DND-41 (cell line): ENCODE data around the gene RNF149.
"Not testable (repeated sequence)": the region's sequence is repeated elsewhere in the genome, so short reads cannot be mapped to it uniquely, and the experiment has no call there.

Experiments used
- ATAC-seq: fragments of 200-7000 bp; cut with Tn5 transposase; 3 replicates; pipeline ENCODE4 v1.9.1; 2021; ENCODE audit warnings: low read depth; ENCODE audit not compliant: insufficient read depth
- DNase-seq: peaks from one replicate; pipeline ENCODE4 v3.0.0-alpha.2; 2020
- H2AFZ ChIP-seq: 2 replicates; pipeline ENCODE4 v1.6.0; 2012; ENCODE audit warnings: low read depth, low read length
- H3K27ac ChIP-seq: 2 replicates; pipeline ENCODE4 v1.5.1; 2012; ENCODE audit warnings: low read length, inconsistent platforms
- H3K27me3 ChIP-seq: fragments of 200-600 bp; sonication (generic); 2 replicates; pipeline ENCODE4 v1.6.0; 2012; ENCODE audit warnings: low read length, mild to moderate bottlenecking, inconsistent platforms; ENCODE audit not compliant: insufficient read depth, poor library complexity
- H3K36me3 ChIP-seq: 2 replicates; pipeline ENCODE4 v1.5.1; 2012; ENCODE audit warnings: low read length, inconsistent platforms; ENCODE audit not compliant: insufficient read depth
- H3K4me1 ChIP-seq: 2 replicates; pipeline ENCODE4 v1.5.1; 2012; ENCODE audit warnings: mild to moderate bottlenecking, low read length; ENCODE audit not compliant: insufficient read depth
- H3K4me2 ChIP-seq: 2 replicates; pipeline ENCODE4 v1.6.0; 2012; ENCODE audit warnings: mild to moderate bottlenecking, moderate library complexity, low read length, inconsistent platforms; ENCODE audit not compliant: insufficient read depth
- H3K4me3 ChIP-seq, 2 experiments: fragments of 200-600 bp in 1 of 2; shearing (Covaris generic) in 1 of 2; 2 replicates each; pipeline ENCODE4 v1.5.1; 2012 to 2016; ENCODE audit warnings: inconsistent platforms in 2 of 2, low read length in 2 of 2, mild to moderate bottlenecking in 2 of 2, low read depth in 1 of 2, moderate library complexity in 1 of 2
- H3K79me2 ChIP-seq: 2 replicates; pipeline ENCODE4 v1.6.0; 2012; ENCODE audit warnings: low read length, inconsistent platforms; ENCODE audit not compliant: insufficient read depth
- H3K9ac ChIP-seq: 2 replicates; pipeline ENCODE4 v1.6.0; 2012; ENCODE audit warnings: low read depth, mild to moderate bottlenecking, inconsistent platforms, low read length, moderate library complexity
- H3K9me3 ChIP-seq: 2 replicates; pipeline ENCODE4 v1.5.1; 2012; ENCODE audit warnings: low read length, moderate library complexity, mild to moderate bottlenecking, inconsistent platforms; ENCODE audit not compliant: insufficient read depth, severe bottlenecking
- H4K20me1 ChIP-seq: 2 replicates; pipeline ENCODE4 v1.6.0; 2012; ENCODE audit warnings: low read length; ENCODE audit not compliant: insufficient read depth
- CTCF ChIP-seq: IDR thresholded peaks from 2 replicates; pipeline ENCODE4 v1.5.1; 2012; ENCODE audit warnings: borderline replicate concordance, low read length, moderate library complexity, mild to moderate bottlenecking; ENCODE audit not compliant: poor library complexity, severe bottlenecking; ENCODE audit errors: extremely low read depth
- EZH2 ChIP-seq: IDR thresholded peaks from 3 replicates; pipeline ENCODE4 v1.6.1; 2012; ENCODE audit warnings: borderline replicate concordance, low read depth, mild to moderate bottlenecking, moderate library complexity, low read length, inconsistent platforms; ENCODE audit not compliant: severe bottlenecking

Gene RNF149

DNA sequence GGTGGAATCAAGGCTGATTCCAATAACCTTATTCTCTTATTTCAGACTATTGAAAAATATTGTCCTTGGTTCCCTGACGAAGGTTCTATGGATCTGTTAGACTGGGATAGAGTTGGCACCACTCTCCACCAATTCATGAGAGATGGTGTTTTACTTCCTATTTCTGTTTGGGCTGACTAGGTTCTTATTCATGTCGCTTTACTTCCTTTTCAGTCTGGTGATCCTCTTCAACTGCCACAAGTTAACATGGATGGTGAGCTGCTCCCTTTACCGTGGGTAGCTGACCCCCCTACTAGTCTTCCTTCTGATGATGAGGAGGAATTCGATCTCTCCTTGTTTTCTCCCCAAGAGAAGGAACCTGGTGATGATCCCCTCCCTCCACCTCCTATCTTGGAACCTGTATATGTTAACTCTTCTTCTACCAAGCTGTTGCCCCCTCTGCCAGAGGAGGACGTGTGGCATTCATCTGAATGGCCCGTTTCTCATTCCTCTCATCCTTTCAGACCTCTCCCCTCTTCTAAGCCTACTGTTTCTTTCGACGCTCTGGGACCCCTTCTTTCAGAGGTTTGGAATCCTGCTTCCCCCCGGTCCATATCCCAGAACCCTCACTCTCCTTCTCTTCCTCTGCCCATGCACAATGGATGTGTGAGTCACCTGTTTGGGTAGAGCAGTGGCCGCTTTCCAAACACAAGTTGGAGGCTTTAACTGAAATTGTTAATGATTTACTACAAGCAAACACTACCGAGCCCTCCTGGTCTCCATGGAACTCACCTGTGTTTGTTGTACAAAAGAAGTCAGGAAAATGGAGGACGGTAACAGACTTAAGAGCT is 69.4 kb downstream of the RNF149 start:
- no peak overlapping the region for H3K9ac ChIP-seq
- no peaks in the 10 kb centered on the region for H3K9me3 ChIP-seq
- H3K27me3 ChIP-seq, result no peaks in the 10 kb centered on the region
- no peak overlapping the region for H3K4me2 ChIP-seq
- TF ChIP-seq EZH2, result no peak
- H3K36me3 ChIP-seq, result no peaks in the 10 kb centered on the region
- no peak overlapping the region for H3K4me3 ChIP-seq
- no peak overlapping the region for H3K27ac ChIP-seq
- H2AFZ ChIP-seq, result no peak overlapping the region
- H3K79me2 ChIP-seq, result no peaks in the 10 kb centered on the region
- DNase-seq, result no peak
- no peaks in the 10 kb centered on the region for H3K4me1 ChIP-seq
- ATAC-seq, result no peak
- no peaks in the 10 kb centered on the region for H4K20me1 ChIP-seq

DNA sequence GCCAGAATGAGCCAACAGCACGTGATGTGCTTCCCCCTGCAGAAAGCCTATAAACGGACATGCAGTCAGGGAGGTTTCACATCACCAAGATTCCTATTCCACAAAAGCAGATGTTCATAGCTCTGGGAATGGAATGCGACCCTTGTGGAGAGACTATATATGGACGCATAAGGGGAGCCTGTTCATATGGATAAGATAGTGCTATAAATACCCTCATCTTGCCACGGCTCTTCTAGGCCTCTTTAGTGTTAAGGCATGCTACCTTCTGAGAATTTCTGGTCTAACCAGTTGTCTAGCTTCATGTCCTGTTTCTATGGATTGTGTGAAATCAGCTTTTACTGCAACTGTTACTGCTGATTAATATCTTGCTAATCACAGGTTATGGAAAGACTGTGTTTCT is 70.6 kb downstream of the RNF149 start:
- not testable (repeated sequence) for H2AFZ ChIP-seq, ATAC-seq, H3K9ac ChIP-seq, H3K9me3 ChIP-seq, H3K36me3 ChIP-seq, DNase-seq, H3K4me2 ChIP-seq, H3K79me2 ChIP-seq, H3K27me3 ChIP-seq, H4K20me1 ChIP-seq, H3K4me3 ChIP-seq, H3K27ac ChIP-seq, H3K4me1 ChIP-seq

DNA sequence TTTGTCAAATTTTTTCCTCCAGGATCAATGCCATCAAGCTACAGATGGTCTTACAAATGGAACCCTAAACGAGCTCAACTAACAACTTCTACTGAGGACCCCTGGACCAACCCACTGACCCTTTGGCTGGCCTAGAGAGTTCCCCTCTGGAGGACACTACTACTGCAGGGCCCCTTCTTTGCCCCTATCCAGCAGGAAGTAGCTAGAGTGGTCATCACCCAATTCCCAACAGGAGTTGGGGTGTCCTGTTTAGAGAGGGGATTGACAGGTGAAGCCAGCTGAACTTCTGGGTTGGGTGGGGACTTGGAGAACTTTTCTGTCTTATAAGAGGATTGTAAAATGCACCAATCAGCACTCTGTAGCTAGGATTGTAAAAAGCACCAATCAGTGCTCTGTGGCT is 72.5 kb downstream of the RNF149 start:
- not testable (repeated sequence) for H3K4me1 ChIP-seq, H3K27me3 ChIP-seq, H2AFZ ChIP-seq, ATAC-seq, H3K36me3 ChIP-seq, H3K4me2 ChIP-seq, DNase-seq, H3K9me3 ChIP-seq, H3K27ac ChIP-seq, H3K79me2 ChIP-seq, H4K20me1 ChIP-seq, H3K9ac ChIP-seq, H3K4me3 ChIP-seq

DNA sequence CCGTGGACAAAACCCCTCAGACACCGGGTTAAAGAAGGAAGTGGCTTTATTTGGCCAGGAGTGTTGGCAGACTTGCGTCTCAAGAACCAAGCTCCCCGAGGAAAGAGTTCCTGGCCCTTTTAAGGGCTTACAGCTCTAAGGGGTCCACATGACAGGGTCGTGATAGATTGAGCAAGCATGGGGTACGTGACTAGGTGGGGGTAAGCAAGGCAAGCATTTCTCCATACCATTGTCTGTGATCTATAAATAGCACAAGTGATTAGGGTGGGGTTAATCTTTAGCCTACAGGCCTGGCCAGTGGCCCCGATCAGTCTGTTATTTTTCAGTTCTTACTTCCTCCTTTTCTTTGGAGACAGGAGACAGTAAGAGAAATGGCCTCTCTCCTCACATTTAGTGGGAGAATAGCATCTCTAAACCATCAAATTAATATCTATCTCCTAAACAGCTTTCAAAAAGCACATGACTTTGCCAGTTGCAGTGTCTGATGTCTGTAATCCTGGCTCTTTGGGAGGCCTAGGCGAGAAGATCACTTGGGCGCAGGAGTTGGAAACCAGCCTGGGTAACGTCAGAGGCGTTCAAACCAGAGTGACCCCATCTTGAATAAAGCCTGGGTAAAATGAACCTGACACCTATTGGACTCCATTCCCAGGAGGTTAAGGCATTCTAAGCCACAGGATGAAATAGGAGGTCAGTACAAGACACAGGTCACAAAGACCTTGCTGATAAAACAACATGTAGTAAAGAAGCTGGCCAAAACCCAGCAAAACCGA is 74.1 kb downstream of the RNF149 start:
- H3K36me3 ChIP-seq, result no peaks in the 10 kb centered on the region
- no peak overlapping the region for H2AFZ ChIP-seq
- no peaks in the 10 kb centered on the region for H4K20me1 ChIP-seq
- H3K4me1 ChIP-seq, result peaks cover 7% of the 10 kb centered on the region; the same call in 1 of the 2 replicates
- DNase-seq (no peak), ATAC-seq (no peak)
- no peak for TF ChIP-seq EZH2
- no peak for TF ChIP-seq CTCF
- H3K9me3 ChIP-seq, result no peaks in the 10 kb centered on the region
- H3K27ac ChIP-seq, result no peak overlapping the region
- H3K79me2 ChIP-seq, result no peaks in the 10 kb centered on the region
- H3K27me3 ChIP-seq, result no peaks in the 10 kb centered on the region
- no peak overlapping the region for H3K4me3 ChIP-seq
- H3K4me2 ChIP-seq, result no peak overlapping the region
- H3K9ac ChIP-seq, result no peak overlapping the region

DNA sequence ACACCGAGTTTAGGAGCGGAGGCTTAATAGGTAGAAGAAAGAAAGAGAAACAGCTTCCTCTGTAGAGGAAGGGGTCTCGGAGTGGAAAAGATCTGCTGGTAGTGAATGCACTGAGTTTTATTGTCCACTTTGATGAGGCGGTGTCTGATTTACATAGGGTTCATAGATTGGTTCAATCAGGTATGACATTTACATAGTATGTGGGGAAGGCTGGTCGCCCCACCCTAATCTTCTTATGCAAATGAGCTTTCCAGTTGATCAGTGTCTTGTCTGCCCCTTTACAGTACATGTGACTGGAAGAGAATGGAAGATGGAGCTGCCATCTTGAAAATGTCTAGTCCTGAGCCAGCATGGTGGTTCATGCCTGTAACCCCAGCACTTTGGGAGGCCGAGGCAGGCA is 75.7 kb downstream of the RNF149 start:
- Histone ChIP-seq H3K9ac (no peak overlapping the region), H2AFZ (peak overlapping the region; percentile 36; the same call in 1 of the 2 replicates), H3K27me3 (no peaks in the 10 kb centered on the region), H3K79me2 (no peaks in the 10 kb centered on the region), H3K36me3 (no peaks in the 10 kb centered on the region), H3K4me3 (no peak overlapping the region), H3K9me3 (no peaks in the 10 kb centered on the region), H3K4me1 (peaks cover 12% of the 10 kb centered on the region), H3K27ac (no peak overlapping the region), H4K20me1 (no peaks in the 10 kb centered on the region), H3K4me2 (no peak overlapping the region)
- TF ChIP-seq EZH2 (no peak), CTCF (no peak)
- ATAC-seq (no peak), DNase-seq (no peak)
